GM20000 (cell line): ENCODE measurements around the gene HSPA1A.
"Not testable (repeated sequence)": the region's sequence is repeated elsewhere in the genome, so short reads cannot be mapped to it uniquely, and the experiment has no call there.

Source experiments
- DNase-seq: peaks from one replicate; pipeline ENCODE4 v3.0.0; 2012; ENCODE audit warnings: low spot score
- CTCF ChIP-seq: IDR thresholded peaks from 2 replicates; pipeline ENCODE4 v1.5.1; 2012; ENCODE audit warnings: mild to moderate bottlenecking, control low read depth; ENCODE audit errors: extremely low read depth, missing control alignments

Gene HSPA1A

GRCh38 chr6:31830886-31831335, 15.6 kb downstream of the HSPA1A start:
- no peak for DNase-seq
- no peak for TF ChIP-seq CTCF

- DNase-seq = no peak
- TF ChIP-seq CTCF = no peak
Measured at GRCh38 chr6:31831350-31832215, 16.2 kb downstream of the HSPA1A start.

- peak; percentile 87 for DNase-seq
- TF ChIP-seq CTCF = no peak
Measured at GRCh38 chr6:31834367-31835250, 19.3 kb downstream of the HSPA1A start.

GRCh38 chr6:31836047-31836473, 20.7 kb downstream of the HSPA1A start:
- DNase-seq = no peak
- no peak for TF ChIP-seq CTCF

GRCh38 chr6:31836474-31837368, 21.4 kb downstream of the HSPA1A start:
- DNase-seq = no peak
- TF ChIP-seq CTCF = no peak

- no peak for DNase-seq
- TF ChIP-seq CTCF = no peak
Measured at GRCh38 chr6:31837369-31838113, 22.2 kb downstream of the HSPA1A start.

- DNase-seq = not testable (repeated sequence)
Measured at GRCh38 chr6:31838114-31838553, 22.8 kb downstream of the HSPA1A start.
